Smooth muscle cell (in vitro differentiated cells): Measurements from ENCODE around the gene CCDC17. TPM values are rescaled to one million over a fixed set of nuclear protein-coding genes. Genes with fewer than 3 reads are reported as not detected.

ENCODE experiments used
- DNase-seq: peaks from one replicate; lab custom pipeline; 2025; ENCODE audit not compliant: unreplicated experiment; lab: John Stamatoyannopoulos, UW
- H2AFZ ChIP-seq: fragments of 200-600 bp; sonication (generic); 2 replicates; pipeline ENCODE4 v1.6.0; 2016; ENCODE audit warnings: antibody characterized with exemption, low read depth, mild to moderate bottlenecking
- H3F3A ChIP-seq: fragments of 200-600 bp; sonication (generic); 2 replicates; pipeline ENCODE4 v1.6.0; 2017; ENCODE audit warnings: antibody characterized with exemption, low read depth
- H3K27ac ChIP-seq: fragments of 200-600 bp; sonication (generic); 2 replicates; pipeline ENCODE4 v1.5.1; 2016; ENCODE audit warnings: low read depth, mild to moderate bottlenecking
- H3K27me3 ChIP-seq: fragments of 200-600 bp; sonication (generic); 2 replicates; pipeline ENCODE4 v1.6.1; 2016; ENCODE audit warnings: low read depth, mild to moderate bottlenecking
- H3K36me3 ChIP-seq: fragments of 200-600 bp; sonication (generic); 2 replicates; pipeline ENCODE4 v1.5.1; 2016; ENCODE audit warnings: low read depth
- H3K4me1 ChIP-seq: fragments of 200-600 bp; sonication (generic); 2 replicates; pipeline ENCODE4 v1.5.1; 2016; ENCODE audit warnings: low read depth
- H3K4me2 ChIP-seq: fragments of 200-600 bp; sonication (generic); 2 replicates; pipeline ENCODE4 v1.6.0; 2016; ENCODE audit warnings: mild to moderate bottlenecking
- H3K4me3 ChIP-seq: fragments of 200-600 bp; sonication (generic); 2 replicates; pipeline ENCODE4 v1.5.1; 2016; ENCODE audit warnings: mild to moderate bottlenecking
- H3K79me2 ChIP-seq: fragments of 200-600 bp; sonication (generic); 2 replicates; pipeline ENCODE4 v1.6.0; 2016; ENCODE audit warnings: low read depth, mild to moderate bottlenecking
- H3K9ac ChIP-seq: fragments of 200-600 bp; sonication (generic); 2 replicates; pipeline ENCODE4 v1.6.0; 2016; ENCODE audit warnings: low read depth
- H3K9me3 ChIP-seq: fragments of 200-600 bp; sonication (generic); replicated peaks from 2 replicates; pipeline ENCODE4 v1.5.1; 2016; ENCODE audit warnings: low read depth
- H4K20me1 ChIP-seq: fragments of 200-600 bp; sonication (generic); 2 replicates; pipeline ENCODE4 v1.6.0; 2016; ENCODE audit warnings: low read depth
- whole genome bisulfite sequencing: methylation state at CpG from one replicate; pipeline ENCODE4 v1.1.7; 2016; ENCODE audit warnings: low lambda C conversion rate; 5-methylcytosine and 5-hydroxymethylcytosine counted together
- polyA plus RNA-seq: library from polyadenylated mRNA; unstranded; fragments of >200 nt; fragmentation: Nextera tagmentation; extraction: Ambion mirVana; gene quantifications from 2 replicates; pipeline ENCODE4 v1.2.1, GENCODE V29; 2016
- total RNA-seq: library from RNA; depleted of rRNA; stranded (reverse); fragments of >200 nt; gene quantifications from 2 replicates; pipeline ENCODE4 v1.2.3, GENCODE V29; 2014
- TF ChIP-seq, protein P1 (sequence below): fragments of 200-600 bp; sonication (generic); IDR thresholded peaks from 2 replicates; pipeline ENCODE4 v1.5.1; 2017; ENCODE audit warnings: borderline replicate concordance, mild to moderate bottlenecking, antibody characterized with exemption; ENCODE audit not compliant: insufficient read depth, poor library complexity, severe bottlenecking

The CCDC17 gene
- total and polyA plus RNA-seq, 2 experiments from 2014 or later = 0.64 to 2.5 TPM

DNA sequence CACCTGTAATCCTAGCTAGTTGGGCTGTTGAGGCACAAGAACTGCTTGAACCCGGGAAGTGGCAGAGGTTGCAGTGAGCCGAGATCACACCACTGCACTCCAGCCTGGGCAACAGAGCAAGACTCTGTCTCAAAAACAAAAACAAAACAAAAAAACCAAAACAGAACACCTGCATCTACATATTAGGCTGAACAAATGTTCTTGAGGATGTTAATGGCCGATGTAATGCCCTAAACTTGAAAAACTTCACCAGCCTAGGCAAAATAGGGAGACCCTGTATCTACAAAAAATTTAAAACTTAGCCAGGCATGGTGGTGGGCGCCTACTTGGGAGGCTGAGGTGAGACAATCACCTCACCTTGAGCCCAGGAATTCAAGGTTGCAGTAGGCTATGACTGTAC, 44.7 kb upstream of the CCDC17 start:
- Histone ChIP-seq H3K79me2 (peaks cover 98% of the 10 kb centered on the region), H3K9me3 (no peaks in the 10 kb centered on the region), H3K4me2 (no peak overlapping the region), H3K4me3 (no peak overlapping the region), H3F3A (no peaks in the 10 kb centered on the region), H3K27ac (no peak overlapping the region), H2AFZ (no peak overlapping the region), H4K20me1 (peaks cover 99% of the 10 kb centered on the region), H3K9ac (no peak overlapping the region), H3K36me3 (no peaks in the 10 kb centered on the region), H3K27me3 (no peaks in the 10 kb centered on the region), H3K4me1 (no peaks in the 10 kb centered on the region)
- DNase-seq = no peak
- TF ChIP-seq, protein P1, sequence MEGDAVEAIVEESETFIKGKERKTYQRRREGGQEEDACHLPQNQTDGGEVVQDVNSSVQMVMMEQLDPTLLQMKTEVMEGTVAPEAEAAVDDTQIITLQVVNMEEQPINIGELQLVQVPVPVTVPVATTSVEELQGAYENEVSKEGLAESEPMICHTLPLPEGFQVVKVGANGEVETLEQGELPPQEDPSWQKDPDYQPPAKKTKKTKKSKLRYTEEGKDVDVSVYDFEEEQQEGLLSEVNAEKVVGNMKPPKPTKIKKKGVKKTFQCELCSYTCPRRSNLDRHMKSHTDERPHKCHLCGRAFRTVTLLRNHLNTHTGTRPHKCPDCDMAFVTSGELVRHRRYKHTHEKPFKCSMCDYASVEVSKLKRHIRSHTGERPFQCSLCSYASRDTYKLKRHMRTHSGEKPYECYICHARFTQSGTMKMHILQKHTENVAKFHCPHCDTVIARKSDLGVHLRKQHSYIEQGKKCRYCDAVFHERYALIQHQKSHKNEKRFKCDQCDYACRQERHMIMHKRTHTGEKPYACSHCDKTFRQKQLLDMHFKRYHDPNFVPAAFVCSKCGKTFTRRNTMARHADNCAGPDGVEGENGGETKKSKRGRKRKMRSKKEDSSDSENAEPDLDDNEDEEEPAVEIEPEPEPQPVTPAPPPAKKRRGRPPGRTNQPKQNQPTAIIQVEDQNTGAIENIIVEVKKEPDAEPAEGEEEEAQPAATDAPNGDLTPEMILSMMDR = no peak
- WGBS = 98% methylated on average over 4 of the region's 4 CpGs

DNA sequence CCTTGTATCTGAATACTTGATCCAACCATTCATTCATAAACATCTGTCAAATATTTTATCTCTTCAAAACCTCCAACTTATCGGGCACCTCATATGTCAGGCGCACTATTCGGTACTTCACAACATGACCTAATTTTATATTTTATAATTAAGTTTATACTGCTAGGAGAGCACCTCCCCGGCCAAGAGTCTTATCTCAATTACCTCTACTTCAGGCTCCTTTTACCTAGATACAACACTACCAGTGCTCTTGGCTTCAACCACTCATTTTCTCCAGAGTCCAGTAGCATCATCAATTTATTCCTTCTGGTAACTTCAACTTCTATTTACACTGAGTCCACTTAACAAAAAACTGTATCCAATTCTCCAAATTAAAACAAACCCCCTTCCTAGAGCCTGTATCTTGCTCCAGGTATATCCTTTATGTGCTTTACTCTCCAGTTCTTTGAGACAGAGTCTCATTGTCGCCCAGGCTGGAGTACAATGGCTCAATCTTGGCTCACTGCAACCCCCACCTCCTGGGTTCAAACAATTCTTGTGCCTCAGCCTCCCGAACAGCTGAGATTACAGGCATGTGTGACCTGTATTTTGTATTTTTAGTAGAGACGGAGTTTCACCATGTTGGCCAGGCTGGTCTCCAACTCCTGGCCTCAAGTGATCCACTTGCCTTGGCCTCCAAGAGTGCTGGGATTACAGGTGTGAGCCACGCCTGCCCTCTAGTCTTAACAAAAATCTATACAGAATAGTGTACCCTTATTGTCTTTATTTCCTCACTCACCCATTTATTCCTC, 43.7 kb upstream of the CCDC17 start:
- Histone ChIP-seq H4K20me1 (peaks cover 99% of the 10 kb centered on the region), H3K9ac (no peak overlapping the region), H3K4me1 (no peaks in the 10 kb centered on the region), H3K4me2 (no peak overlapping the region), H3K9me3 (no peaks in the 10 kb centered on the region), H3K79me2 (peaks cover 98% of the 10 kb centered on the region), H3K36me3 (no peaks in the 10 kb centered on the region), H3K27me3 (no peaks in the 10 kb centered on the region), H3K27ac (no peak overlapping the region), H2AFZ (no peak overlapping the region), H3K4me3 (no peak overlapping the region), H3F3A (no peaks in the 10 kb centered on the region)
- TF ChIP-seq, protein P1 = no peak
- DNase-seq = no peak
- 91% methylated on average over 8 of the region's 8 CpGs for WGBS

DNA sequence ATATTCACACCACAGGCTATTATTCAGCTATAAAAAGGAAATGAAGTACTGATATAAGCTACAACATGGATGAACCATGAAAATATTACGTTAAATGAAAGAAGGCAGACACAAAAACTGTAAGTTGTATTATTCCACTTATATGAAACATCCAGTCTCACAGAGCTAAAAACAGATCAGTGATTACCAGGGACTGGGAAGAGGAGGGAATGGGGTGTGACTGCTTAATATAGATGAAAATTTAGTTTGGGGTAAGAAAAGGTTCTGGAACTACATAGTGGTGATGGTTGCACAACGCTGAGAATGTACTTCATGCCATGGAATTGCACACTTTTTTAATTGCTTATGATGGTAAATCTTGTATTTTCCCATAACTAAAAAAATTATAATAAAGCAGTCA, 43.0 kb upstream of the CCDC17 start:
- no peak overlapping the region for H3K27ac ChIP-seq
- H2AFZ ChIP-seq = no peak overlapping the region
- no peaks in the 10 kb centered on the region for H3K27me3 ChIP-seq
- peaks cover 98% of the 10 kb centered on the region for H3K79me2 ChIP-seq
- 95% methylated on average over 2 of the region's 2 CpGs for WGBS
- H4K20me1 ChIP-seq = peaks cover 99% of the 10 kb centered on the region
- no peaks in the 10 kb centered on the region for H3K9me3 ChIP-seq
- no peak overlapping the region for H3K9ac ChIP-seq
- DNase-seq = no peak
- no peaks in the 10 kb centered on the region for H3K4me1 ChIP-seq
- H3K4me2 ChIP-seq = no peak overlapping the region
- H3K36me3 ChIP-seq = no peaks in the 10 kb centered on the region
- no peak overlapping the region for H3K4me3 ChIP-seq
- TF ChIP-seq, protein P1 = no peak
- no peaks in the 10 kb centered on the region for H3F3A ChIP-seq

DNA sequence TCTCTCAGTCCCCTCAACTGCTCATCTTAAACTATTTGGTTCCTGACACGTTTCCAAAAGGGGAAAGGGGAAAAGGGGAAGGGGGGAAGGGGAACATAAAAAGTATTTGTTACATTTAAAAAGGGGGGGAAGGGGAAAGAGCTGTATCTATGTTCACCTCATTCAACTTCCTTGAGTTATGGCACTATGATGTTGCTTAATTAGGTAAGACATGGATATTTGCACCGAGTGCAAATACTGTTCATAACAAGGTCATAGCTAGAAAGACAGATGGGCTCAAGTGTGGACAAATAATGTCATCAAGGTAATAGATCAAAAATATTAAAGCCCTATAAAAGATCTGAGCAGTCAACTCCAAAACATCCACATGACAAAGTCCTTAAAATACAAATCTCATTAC, 36.5 kb upstream of the CCDC17 start:
- H3K27ac ChIP-seq = no peak overlapping the region
- H2AFZ ChIP-seq = no peak overlapping the region
- peaks cover 81% of the 10 kb centered on the region for H4K20me1 ChIP-seq
- no peak for DNase-seq
- H3K36me3 ChIP-seq = peaks cover 22% of the 10 kb centered on the region
- 94% methylated on average over 1 of the region's 2 CpGs for WGBS
- no peaks in the 10 kb centered on the region for H3K9me3 ChIP-seq
- H3K79me2 ChIP-seq = peaks cover 69% of the 10 kb centered on the region
- no peaks in the 10 kb centered on the region for H3K27me3 ChIP-seq
- H3K4me1 ChIP-seq = no peaks in the 10 kb centered on the region
- no peak overlapping the region for H3K4me3 ChIP-seq
- TF ChIP-seq, protein P1 = no peak
- no peak overlapping the region for H3K9ac ChIP-seq
- no peaks in the 10 kb centered on the region for H3F3A ChIP-seq
- no peak overlapping the region for H3K4me2 ChIP-seq
